Measurements from ENCODE around the gene PTCH2. TPM values are rescaled to one million over a fixed set of nuclear protein-coding genes. Genes with fewer than 3 reads are reported as not detected.

PTCH2 gene
- total and polyA plus RNA-seq, 2 donors (not counting 1 experiment from before 2014, with no cell fraction given): 1.3 to 1.7 TPM

- Mint-ChIP-seq H3K4me3 (no peak overlapping the region), H3K4me1 (peaks cover 5% of the 10 kb centered on the region), H3K27me3 (no peaks in the 10 kb centered on the region), H3K9me3 (ENCODE audit: insufficient read depth) (no peaks in the 10 kb centered on the region), H3K27ac (no peak overlapping the region)
- no peaks in the 10 kb centered on the region for H3K79me2 ChIP-seq (ENCODE audit: control insufficient read depth, insufficient read depth, low read length)
- ChIA-PET CTCF (interaction anchor here (1.0 to 3.4 kb wide), 4 partner anchors 8 to 221 kb away, joined by 3 to 24 read pairs (median 6); partner anchors contain the start of genes HECTD3, RNU5D-1 and UROD), POLR2A (interaction anchor here (1.2 to 1.7 kb wide), 2 partner anchors 16 to 23 kb away, joined by 5 to 7 read pairs; partner anchors contain the start of gene RPS8)
- no peaks in the 10 kb centered on the region for H3K27me3 ChIP-seq (replicated peaks in 1 of 4; ENCODE audit: control extremely low read depth in 1 of 4, control insufficient read depth in 3 of 4, insufficient read depth in 4 of 4, low read length in 3 of 4)
- H3K36me3 ChIP-seq (replicated peaks in 1 of 2; ENCODE audit: control extremely low read depth in 1 of 2, control insufficient read depth in 1 of 2, extremely low read depth in 1 of 2, insufficient read depth in 2 of 2, low read length in 1 of 2): no peaks in the 10 kb centered on the region
- no peak overlapping the region for H3K9ac ChIP-seq (ENCODE audit: low read length)
- no peak overlapping the region for H3K4me2 ChIP-seq (replicated peaks; ENCODE audit: low read depth, low read length, poor library complexity, severe bottlenecking)
- 69% methylated on average over 5 of the region's 7 CpGs for WGBS (ENCODE audit: insufficient coverage)
- H4K20me1 ChIP-seq (ENCODE audit: control insufficient read depth, insufficient read depth, low read length, poor library complexity, severe bottlenecking): no peaks in the 10 kb centered on the region
- peaks cover 0 to 7% of the 10 kb centered on the region in 2 donors for H3K4me1 ChIP-seq (ENCODE audit: control insufficient read depth in 2 of 2, insufficient read depth in 2 of 2, low read length in 2 of 2)
- DNase-seq (no peak), ATAC-seq (ENCODE audit: low read depth) (no peak)
- intact Hi-C loops (cut with micrococcal nuclease): no loop called here
- no peak for TF ChIP-seq EZH2 (IDR thresholded peaks at IDR 0.05; ENCODE audit: borderline replicate concordance, insufficient read depth, low read depth, low read length, poor library complexity, severe bottlenecking)
- TF ChIP-seq, protein P1, sequence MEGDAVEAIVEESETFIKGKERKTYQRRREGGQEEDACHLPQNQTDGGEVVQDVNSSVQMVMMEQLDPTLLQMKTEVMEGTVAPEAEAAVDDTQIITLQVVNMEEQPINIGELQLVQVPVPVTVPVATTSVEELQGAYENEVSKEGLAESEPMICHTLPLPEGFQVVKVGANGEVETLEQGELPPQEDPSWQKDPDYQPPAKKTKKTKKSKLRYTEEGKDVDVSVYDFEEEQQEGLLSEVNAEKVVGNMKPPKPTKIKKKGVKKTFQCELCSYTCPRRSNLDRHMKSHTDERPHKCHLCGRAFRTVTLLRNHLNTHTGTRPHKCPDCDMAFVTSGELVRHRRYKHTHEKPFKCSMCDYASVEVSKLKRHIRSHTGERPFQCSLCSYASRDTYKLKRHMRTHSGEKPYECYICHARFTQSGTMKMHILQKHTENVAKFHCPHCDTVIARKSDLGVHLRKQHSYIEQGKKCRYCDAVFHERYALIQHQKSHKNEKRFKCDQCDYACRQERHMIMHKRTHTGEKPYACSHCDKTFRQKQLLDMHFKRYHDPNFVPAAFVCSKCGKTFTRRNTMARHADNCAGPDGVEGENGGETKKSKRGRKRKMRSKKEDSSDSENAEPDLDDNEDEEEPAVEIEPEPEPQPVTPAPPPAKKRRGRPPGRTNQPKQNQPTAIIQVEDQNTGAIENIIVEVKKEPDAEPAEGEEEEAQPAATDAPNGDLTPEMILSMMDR (IDR thresholded peaks at IDR 0.05): no peak
- H2AFZ ChIP-seq (ENCODE audit: insufficient read depth, low read depth, low read length, poor library complexity, severe bottlenecking): no peak overlapping the region
- H3K9me3 ChIP-seq (ENCODE audit: control extremely low read depth in 1 of 3, control insufficient read depth in 2 of 3, insufficient read depth in 1 of 3, low read length in 2 of 3): no peaks in the 10 kb centered on the region
- no peak overlapping the region for H3K27ac ChIP-seq (ENCODE audit: low read length in 2 of 2)
- no peak overlapping the region for H3K4me3 ChIP-seq (ENCODE audit: control extremely low read depth in 1 of 5, extremely low read depth in 1 of 5, insufficient read depth in 1 of 5, low read depth in 2 of 5, low read length in 4 of 5)
These were observed 51.9 kb downstream of the PTCH2 start for GRCh38 chr1:44790968-44791801.
